ENCODE results near the gene CPB1. TPM values are rescaled to one million over a fixed set of nuclear protein-coding genes. Genes with fewer than 3 reads are reported as not detected.

Gene CPB1
- not detected for polyA plus RNA-seq (2012; ENCODE audit: insufficient read length, low read depth)

DNA sequence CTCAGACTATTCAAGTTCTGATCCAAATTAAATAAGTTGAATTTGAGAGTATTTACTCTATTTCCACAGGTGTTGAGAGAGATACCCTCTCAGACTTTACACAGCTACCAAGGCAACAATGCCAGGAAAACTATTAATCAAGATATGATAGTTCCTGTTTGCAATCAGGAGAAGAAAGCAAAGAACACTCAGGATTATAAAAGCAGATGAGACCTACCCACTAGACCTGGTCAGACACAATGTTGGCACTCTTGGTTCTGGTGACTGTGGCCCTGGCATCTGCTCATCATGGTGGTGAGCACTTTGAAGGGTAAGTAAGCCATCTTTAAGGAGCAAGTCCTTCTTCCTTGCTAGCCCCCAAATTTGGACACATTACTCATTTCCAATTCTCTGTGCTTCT is at the start of gene CPB1:
Gene CPB1, plus strand, starts transcription at position 227 of the 400 bp plus-strand sequence. Its CDS starts 13 bp downstream, at position 240.
- TF ChIP-seq SIN3A (IDR thresholded peaks at IDR 0.05; ENCODE audit: borderline replicate concordance, insufficient read depth, low read length) (no peak), TAF1 (IDR thresholded peaks at IDR 0.05; ENCODE audit: borderline replicate concordance, insufficient read depth, low read length) (no peak), POLR2AphosphoS5 (IDR thresholded peaks at IDR 0.05; ENCODE audit: low read depth, low read length) (no peak), FOXP2 (optimal IDR thresholded peaks at IDR 0.05; ENCODE audit: borderline replicate concordance, extremely low read depth, extremely low read length, insufficient read depth) (no peak)
- TF ChIP-seq, protein P1, sequence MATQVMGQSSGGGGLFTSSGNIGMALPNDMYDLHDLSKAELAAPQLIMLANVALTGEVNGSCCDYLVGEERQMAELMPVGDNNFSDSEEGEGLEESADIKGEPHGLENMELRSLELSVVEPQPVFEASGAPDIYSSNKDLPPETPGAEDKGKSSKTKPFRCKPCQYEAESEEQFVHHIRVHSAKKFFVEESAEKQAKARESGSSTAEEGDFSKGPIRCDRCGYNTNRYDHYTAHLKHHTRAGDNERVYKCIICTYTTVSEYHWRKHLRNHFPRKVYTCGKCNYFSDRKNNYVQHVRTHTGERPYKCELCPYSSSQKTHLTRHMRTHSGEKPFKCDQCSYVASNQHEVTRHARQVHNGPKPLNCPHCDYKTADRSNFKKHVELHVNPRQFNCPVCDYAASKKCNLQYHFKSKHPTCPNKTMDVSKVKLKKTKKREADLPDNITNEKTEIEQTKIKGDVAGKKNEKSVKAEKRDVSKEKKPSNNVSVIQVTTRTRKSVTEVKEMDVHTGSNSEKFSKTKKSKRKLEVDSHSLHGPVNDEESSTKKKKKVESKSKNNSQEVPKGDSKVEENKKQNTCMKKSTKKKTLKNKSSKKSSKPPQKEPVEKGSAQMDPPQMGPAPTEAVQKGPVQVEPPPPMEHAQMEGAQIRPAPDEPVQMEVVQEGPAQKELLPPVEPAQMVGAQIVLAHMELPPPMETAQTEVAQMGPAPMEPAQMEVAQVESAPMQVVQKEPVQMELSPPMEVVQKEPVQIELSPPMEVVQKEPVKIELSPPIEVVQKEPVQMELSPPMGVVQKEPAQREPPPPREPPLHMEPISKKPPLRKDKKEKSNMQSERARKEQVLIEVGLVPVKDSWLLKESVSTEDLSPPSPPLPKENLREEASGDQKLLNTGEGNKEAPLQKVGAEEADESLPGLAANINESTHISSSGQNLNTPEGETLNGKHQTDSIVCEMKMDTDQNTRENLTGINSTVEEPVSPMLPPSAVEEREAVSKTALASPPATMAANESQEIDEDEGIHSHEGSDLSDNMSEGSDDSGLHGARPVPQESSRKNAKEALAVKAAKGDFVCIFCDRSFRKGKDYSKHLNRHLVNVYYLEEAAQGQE (IDR thresholded peaks at IDR 0.05; ENCODE audit: insufficient read depth in 1 of 2, low read depth in 2 of 2, low read length in 2 of 2) = no peak

DNA sequence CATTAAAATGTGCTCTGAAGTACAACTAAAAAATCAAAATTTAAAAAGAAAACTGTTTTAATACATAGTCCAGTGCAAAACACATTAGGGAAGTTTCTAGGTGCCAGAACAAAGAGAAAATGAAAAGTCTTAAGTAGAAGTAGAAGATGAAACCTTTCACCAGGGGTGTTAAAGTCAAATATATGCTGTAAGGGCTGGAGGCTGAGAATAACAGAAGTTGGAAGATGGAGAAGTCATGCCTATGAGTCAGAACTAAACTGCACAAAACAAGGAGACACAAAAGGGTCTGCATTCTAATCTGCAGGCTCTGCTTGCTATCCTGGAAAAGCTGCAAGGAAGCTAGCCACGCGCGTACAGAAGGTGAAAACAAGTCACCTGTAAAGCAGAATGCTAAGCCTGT is 48.7 kb upstream of the CPB1 start:
- no peak for TF ChIP-seq SIN3A (IDR thresholded peaks at IDR 0.05; ENCODE audit: borderline replicate concordance, insufficient read depth, low read length)
- no peak for TF ChIP-seq FOXP2 (optimal IDR thresholded peaks at IDR 0.05; ENCODE audit: borderline replicate concordance, extremely low read depth, extremely low read length, insufficient read depth)

DNA sequence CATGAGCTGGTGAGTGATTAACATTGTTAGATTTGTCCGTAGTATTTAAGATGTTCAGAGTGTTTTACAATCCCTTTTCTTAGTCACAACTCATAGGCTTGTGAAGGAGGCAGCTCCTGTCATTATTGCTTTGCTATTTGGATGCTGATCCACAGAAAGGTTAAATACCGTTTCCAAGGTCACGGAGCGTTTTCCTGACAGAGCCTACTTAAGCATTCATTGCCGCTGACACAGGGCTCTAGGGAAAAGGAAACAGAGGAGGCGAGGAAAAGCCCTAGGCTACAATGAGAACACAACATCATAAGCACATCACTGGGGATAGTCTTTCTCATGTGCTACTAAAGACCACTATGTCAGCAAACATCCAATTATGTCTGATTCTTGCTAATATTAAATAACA is 38.5 kb upstream of the CPB1 start:
- TF ChIP-seq, protein P1 (IDR thresholded peaks at IDR 0.05; ENCODE audit: insufficient read depth in 1 of 2, low read depth in 2 of 2, low read length in 2 of 2) = no peak
- TF ChIP-seq SIN3A (IDR thresholded peaks at IDR 0.05; ENCODE audit: borderline replicate concordance, insufficient read depth, low read length) (no peak), TAF1 (IDR thresholded peaks at IDR 0.05; ENCODE audit: borderline replicate concordance, insufficient read depth, low read length) (no peak), POLR2AphosphoS5 (IDR thresholded peaks at IDR 0.05; ENCODE audit: low read depth, low read length) (no peak), FOXP2 (optimal IDR thresholded peaks at IDR 0.05; ENCODE audit: borderline replicate concordance, extremely low read depth, extremely low read length, insufficient read depth) (no peak)

DNA sequence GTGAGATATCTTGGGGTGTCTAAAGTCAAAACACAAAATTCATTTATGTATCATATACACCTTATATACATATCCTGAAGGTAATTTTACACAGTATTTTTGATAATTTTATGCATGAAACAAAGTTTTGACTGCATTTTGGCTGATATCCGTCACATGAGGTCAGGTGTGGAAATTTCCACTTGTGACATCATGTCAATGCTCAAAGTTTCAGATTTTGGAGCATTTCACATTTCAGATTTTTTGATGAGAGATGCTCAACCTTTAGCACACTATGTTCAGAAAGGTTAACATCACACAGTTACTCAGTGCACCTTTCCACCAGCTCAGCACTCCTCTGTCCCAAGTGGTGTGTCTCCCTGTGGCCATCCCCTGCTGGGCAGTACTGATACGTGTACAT is 37.7 kb upstream of the CPB1 start:
- TF ChIP-seq FOXP2 (optimal IDR thresholded peaks at IDR 0.05; ENCODE audit: borderline replicate concordance, extremely low read depth, extremely low read length, insufficient read depth) (no peak), POLR2AphosphoS5 (IDR thresholded peaks at IDR 0.05; ENCODE audit: low read depth, low read length) (no peak), TAF1 (IDR thresholded peaks at IDR 0.05; ENCODE audit: borderline replicate concordance, insufficient read depth, low read length) (no peak), SIN3A (IDR thresholded peaks at IDR 0.05; ENCODE audit: borderline replicate concordance, insufficient read depth, low read length) (no peak)
- TF ChIP-seq, protein P1 (IDR thresholded peaks at IDR 0.05; ENCODE audit: insufficient read depth in 1 of 2, low read depth in 2 of 2, low read length in 2 of 2) = no peak

DNA sequence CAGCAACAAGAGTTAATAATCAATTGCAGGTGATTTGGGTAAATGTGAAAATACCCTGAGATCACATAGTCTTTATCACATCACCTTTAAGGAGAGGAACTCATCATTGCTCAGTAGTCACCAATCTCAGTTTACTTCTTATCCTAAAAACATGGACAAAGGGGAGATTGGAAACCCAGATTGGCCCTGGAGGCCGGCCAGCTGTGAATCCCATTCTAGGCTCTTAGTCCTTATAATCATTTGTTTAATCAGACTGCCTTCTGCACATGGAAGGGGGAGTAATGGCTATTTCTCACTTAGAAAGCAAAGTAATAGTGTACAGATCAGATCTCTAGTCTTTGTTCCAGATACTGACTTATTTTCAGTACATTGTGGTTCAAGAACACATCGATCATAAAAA is 37.2 kb upstream of the CPB1 start:
- TF ChIP-seq, protein P1 (IDR thresholded peaks at IDR 0.05; ENCODE audit: insufficient read depth in 1 of 2, low read depth in 2 of 2, low read length in 2 of 2) = no peak
- TF ChIP-seq FOXP2 (optimal IDR thresholded peaks at IDR 0.05; ENCODE audit: borderline replicate concordance, extremely low read depth, extremely low read length, insufficient read depth) = no peak
- TF ChIP-seq TAF1 (IDR thresholded peaks at IDR 0.05; ENCODE audit: borderline replicate concordance, insufficient read depth, low read length) = no peak
- TF ChIP-seq SIN3A (IDR thresholded peaks at IDR 0.05; ENCODE audit: borderline replicate concordance, insufficient read depth, low read length) = no peak
- no peak for TF ChIP-seq POLR2AphosphoS5 (IDR thresholded peaks at IDR 0.05; ENCODE audit: low read depth, low read length)

Measured in PFSK-1 (cell line).